DOHH2 (cell line): ENCODE data around the gene PEMT.

Experiments
- EZH2phosphoT487 ChIP-seq: fragments of 200-600 bp; sonication (generic); IDR thresholded peaks from 2 replicates; pipeline ENCODE4 v1.6.1; 2017; ENCODE audit warnings: borderline replicate concordance, mild to moderate bottlenecking, antibody characterized with exemption, low read length, moderate library complexity, mixed read lengths
- TF ChIP-seq, protein P1 (sequence below): fragments of 200-600 bp; sonication (generic); IDR thresholded peaks from one replicate; pipeline ENCODE4 v1.5.1; 2014; ENCODE audit warnings: antibody characterized with exemption, mild to moderate bottlenecking, low read depth, low read length; ENCODE audit not compliant: poor library complexity, severe bottlenecking

- TF ChIP-seq, protein P1, sequence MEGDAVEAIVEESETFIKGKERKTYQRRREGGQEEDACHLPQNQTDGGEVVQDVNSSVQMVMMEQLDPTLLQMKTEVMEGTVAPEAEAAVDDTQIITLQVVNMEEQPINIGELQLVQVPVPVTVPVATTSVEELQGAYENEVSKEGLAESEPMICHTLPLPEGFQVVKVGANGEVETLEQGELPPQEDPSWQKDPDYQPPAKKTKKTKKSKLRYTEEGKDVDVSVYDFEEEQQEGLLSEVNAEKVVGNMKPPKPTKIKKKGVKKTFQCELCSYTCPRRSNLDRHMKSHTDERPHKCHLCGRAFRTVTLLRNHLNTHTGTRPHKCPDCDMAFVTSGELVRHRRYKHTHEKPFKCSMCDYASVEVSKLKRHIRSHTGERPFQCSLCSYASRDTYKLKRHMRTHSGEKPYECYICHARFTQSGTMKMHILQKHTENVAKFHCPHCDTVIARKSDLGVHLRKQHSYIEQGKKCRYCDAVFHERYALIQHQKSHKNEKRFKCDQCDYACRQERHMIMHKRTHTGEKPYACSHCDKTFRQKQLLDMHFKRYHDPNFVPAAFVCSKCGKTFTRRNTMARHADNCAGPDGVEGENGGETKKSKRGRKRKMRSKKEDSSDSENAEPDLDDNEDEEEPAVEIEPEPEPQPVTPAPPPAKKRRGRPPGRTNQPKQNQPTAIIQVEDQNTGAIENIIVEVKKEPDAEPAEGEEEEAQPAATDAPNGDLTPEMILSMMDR: no peak
- no peak for TF ChIP-seq EZH2phosphoT487
Measured at GRCh38 chr17:17545984-17546383, 45.5 kb downstream of the PEMT start.
